ENCODE results near the gene SHISA8.
"Not testable (repeated sequence)": the region's sequence is repeated elsewhere in the genome, so short reads cannot be mapped to it uniquely, and the experiment has no call there.

The SHISA8 gene

DNA sequence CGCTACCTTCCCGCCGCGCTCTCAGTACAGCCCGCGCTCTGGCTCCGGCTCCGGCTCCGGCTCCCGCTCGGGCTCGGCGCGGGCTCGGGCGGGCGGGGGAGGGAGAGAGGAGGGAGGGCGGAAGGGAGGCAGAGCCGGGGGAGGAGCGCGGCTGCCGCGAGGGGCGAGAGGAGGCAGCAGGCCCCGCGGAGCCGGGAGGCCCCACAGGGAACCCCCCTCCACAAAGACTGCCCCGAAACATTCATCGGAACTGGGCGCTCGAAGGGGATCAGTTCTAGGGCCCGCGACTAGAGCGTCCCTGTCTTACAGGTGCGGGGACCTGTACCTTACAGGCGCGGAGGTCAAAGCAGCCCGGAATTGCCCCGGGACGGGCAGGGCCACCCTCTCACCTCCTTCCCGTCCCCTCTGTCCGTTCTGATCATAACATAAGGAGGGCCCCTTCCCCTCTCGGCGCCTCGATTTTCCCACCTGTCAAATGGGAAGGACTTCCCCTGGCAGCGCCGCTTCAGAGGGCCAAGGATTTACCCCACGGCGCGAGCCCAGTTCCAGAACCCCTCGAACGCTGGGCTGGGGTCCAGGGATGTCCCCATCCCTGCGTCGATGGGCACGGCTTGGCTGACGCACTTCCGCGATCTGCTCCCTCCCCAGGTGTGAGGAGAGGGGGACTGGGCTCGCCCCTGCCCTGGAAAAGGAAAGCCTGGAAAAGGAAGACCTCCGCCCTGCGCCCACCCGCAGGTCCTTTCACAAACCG is at the start of gene SHISA8:
SHISA8 (minus strand) TSS at position 40 of the 751 bp plus-strand sequence. CDS start 407 bp downstream, outside the sequence.
- no peak for DNase-seq (ENCODE audit: insufficient read length, low spot score)
- FAIRE-seq: peak; percentile 77

- FAIRE-seq: no peak
Measured at GRCh38 chr22:41964112-41964491, 49.2 kb upstream of the SHISA8 start.

DNA sequence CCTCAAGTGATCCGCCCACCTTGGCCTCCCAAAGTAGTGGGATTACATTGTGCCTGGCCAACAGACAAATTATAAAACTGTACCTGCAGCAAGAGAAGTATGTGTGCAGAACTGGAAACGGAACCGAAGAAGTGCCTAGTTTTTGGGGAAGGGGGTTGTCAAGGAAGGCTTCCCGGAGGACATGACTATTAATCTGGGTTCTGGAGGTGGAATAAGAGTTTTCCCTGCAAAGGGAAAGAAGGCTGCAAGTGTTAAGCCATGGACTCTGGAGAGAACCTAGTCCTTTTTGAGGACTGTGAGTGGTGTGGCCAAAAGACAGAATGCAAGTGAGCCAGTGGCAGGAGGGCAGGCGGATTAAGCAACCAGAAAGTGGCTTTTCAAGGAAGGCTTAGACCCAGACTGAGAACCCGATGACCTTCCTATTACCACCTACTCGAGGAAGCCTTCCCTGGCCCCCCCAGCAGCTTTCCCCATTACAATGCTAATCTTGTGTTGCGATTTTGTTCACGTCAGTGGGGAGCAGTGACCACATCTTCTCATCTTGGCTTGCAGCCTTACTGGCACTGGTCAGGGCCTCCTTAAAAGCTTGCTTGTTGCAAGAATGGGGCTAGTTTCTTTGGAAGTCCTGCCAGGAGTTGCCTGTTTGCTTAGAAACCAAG is 48.7 kb upstream of the SHISA8 start:
- FAIRE-seq (no peak), DNase-seq (ENCODE audit: insufficient read length, low spot score) (no peak)

More at GRCh38 chr22:41964112-41964491, 49.2 kb upstream of the SHISA8 start:
- no peak for DNase-seq (ENCODE audit: insufficient read length, low spot score)

DNA sequence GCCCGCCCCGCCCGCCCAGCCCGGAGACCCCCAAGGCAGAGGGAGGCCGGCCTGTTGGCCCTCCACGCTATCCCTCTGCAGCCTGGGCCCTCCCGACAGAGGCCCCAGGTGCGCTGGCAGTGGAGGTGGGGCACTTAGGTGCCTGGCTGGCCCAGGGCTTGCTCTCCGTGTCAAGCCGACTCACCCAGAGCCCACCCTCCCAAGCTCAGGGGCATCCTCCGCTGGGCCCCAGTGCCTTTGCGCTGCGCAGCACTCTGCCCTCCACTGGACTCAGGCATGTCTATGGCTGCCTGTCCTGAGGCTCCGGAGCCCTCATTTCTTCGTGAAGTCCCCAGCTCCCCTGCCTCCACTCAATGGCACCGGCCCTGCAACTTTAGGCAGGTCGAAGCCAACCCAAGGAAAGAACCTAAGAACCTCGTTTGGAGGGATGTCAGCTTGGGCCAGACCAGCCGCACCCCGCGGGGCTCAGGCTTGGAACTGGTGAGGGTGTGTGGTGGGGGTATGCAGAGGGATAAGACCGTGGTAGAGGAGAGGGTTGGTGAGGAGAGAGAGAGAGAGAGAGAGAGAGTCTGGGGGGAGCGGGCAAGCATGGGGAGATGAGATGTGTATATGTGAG is 43.2 kb upstream of the SHISA8 start:
- FAIRE-seq (no peak), DNase-seq (ENCODE audit: insufficient read length, low spot score) (no peak)

DNA sequence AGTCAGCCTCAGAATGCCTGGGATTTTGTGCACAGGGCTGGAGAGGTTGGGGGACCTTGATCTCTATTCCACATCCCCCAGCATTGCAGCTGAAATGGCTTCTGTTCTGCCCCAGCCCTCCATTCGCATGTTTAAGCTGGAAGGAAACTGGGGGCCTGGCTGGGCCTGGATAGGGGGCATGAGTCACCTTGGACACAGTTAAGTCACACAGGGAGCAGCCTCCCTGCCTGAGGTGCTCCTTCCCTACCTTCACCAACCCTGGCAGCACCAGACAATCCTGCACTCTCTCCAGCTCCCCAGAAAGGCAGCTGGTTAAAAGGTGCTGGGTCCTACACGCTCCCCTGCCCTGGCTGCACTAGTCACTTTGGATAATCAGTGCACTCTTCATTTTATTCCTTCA is 37.8 kb upstream of the SHISA8 start:
- DNase-seq (ENCODE audit: insufficient read length, low spot score) (no peak), FAIRE-seq (no peak)

- no peak for FAIRE-seq
- DNase-seq (ENCODE audit: insufficient read length, low spot score): no peak
Measured at GRCh38 chr22:41951898-41952474, 37.1 kb upstream of the SHISA8 start, which contains the start of gene SMIM45. TSS of gene SMIM45 (plus strand) at chr22:41952150.

DNA sequence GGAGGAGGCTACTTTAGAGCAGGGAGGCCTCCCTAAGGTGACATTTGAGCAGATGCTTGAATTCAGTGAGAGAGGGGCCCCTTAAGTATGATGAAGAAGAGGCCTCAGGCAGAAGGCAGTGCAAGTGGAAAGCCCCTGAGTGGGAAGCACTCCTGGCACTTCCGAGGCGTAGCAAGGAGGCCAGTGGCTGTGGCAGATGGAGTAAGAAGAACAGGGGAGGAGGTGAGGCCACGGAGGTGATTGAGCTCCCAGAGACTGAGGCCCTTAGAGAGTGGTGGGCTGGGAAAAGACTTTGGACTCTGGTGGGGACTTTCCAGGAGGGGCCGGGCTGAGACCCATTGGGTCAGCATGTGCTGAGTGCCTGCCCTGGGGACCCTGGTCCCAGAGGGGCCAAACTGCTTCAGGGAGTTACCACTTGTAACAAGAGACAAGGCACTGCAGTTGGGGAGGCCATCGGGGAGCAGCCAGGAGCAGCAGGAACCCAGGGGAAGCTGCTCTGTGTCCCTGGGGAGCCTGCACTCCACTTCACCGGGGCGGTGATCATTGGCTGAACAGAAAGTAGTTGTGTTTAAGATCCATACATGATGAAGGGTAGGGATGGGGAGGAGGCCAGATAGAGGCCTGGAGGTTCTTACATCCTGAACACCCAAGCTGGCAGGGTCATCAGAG is 34.6 kb upstream of the SHISA8 start:
- FAIRE-seq (peak; percentile 87), DNase-seq (ENCODE audit: insufficient read length, low spot score) (no peak)

GRCh38 chr22:41948928-41949296 is 34.0 kb upstream of the SHISA8 start:
- DNase-seq (ENCODE audit: insufficient read length, low spot score); FAIRE-seq: not testable (repeated sequence)

DNA sequence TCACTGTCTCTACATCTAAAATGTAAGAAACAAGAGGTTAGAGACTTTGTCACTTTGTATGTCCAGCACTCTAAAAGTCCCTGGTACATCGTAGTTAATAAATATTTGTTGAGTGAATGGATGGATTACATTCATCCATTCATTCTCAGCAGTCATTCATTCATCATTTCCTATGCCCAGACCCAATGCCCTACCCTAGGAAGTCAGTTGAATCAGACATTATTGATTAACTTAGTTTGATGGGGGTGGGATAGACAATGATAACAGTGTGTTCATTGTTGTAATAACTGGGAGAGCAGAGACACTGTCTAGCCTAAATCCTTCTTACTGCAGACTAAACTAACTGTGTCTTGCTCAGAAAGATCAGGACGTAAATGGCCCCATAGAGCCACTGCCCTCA is 33.3 kb upstream of the SHISA8 start:
- no peak for FAIRE-seq
- DNase-seq (ENCODE audit: insufficient read length, low spot score): no peak

- DNase-seq (ENCODE audit: insufficient read length, low spot score) (no peak), FAIRE-seq (no peak)
Measured at GRCh38 chr22:41947424-41948080, 32.7 kb upstream of the SHISA8 start.

- DNase-seq (ENCODE audit: insufficient read length, low spot score): peak; percentile 66
- peak; percentile 96 for FAIRE-seq
Measured at GRCh38 chr22:41946629-41947423, 32.0 kb upstream of the SHISA8 start, which contains the start of gene CENPM. TSS of gene CENPM (minus strand) at chr22:41947152. CDS start at chr22:41947076, 76 bp downstream.

DNA sequence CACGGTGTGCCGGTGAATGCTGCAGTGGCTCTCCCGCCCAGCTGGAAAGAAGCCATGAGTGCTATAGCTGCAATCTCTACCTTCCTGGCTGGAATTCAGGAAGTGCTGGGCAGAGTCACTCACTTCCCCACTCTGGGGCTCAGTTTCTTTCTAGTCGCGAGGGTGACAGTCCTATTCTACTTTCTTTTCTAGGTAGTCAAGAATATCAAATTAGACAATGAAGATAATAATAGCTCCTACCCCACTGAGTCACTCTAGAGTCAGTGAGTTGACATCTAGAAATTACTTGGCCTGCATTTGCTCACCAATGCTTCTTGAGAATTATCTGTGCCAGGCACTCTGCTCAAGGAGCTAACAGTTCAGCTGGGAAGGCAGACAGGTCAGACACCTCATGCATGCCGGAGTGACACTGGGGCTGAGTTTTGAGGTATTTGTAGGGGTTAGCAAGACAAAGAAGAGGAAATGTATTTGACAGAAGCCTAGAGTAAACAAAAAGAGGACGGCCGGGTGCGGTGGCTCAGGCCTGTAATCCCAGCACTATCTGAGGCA is 28.9 kb upstream of the SHISA8 start:
- FAIRE-seq: no peak

DNA sequence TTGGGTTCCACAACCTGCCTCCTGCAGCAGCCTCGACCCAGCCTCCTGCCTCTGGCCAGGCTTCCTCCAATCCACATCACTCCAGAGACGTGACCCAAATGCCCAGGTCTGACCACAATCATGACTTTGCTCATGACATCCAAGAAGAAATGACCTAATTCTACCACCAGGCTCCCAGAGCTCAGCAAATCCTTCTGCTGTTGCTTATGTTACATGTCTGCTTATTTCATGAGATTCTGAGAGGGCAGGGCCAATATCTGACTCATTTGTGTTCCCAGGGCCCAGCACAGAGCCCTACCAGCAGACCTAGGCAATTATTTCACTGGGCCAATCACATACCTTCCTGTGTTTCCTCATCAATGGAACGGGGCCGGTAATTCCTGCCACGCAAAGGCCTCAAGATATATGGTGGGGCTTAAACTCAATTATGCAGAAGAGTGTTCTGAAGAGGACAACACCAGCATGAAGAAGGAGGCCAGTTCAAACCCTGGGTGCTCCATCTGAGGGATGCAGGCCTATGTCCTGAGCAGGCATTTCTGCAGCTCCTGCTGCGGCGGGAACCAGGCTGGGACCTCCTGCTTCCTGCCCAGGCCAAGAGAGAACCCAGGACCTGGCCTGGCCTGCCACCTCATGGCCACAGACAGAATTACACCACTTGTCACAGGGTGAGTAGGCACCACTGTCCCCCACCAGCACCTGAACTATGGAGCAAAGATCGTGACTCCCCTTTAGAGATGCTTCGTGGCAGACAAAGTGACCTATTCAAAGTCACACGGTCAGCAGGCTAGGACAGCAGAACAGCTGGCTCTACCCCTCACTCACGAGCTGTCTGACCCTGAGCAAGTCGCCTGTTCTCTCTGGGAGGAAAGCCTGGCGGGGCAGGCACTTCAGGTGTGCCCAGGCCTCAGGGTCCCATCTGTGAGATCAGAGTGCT is 26.2 kb upstream of the SHISA8 start:
- FAIRE-seq: peak; percentile 97
- no peak for DNase-seq (ENCODE audit: insufficient read length, low spot score)

More for the DNA sequence above, 28.9 kb upstream of the SHISA8 start:
- DNase-seq (ENCODE audit: insufficient read length, low spot score): no peak

DNA sequence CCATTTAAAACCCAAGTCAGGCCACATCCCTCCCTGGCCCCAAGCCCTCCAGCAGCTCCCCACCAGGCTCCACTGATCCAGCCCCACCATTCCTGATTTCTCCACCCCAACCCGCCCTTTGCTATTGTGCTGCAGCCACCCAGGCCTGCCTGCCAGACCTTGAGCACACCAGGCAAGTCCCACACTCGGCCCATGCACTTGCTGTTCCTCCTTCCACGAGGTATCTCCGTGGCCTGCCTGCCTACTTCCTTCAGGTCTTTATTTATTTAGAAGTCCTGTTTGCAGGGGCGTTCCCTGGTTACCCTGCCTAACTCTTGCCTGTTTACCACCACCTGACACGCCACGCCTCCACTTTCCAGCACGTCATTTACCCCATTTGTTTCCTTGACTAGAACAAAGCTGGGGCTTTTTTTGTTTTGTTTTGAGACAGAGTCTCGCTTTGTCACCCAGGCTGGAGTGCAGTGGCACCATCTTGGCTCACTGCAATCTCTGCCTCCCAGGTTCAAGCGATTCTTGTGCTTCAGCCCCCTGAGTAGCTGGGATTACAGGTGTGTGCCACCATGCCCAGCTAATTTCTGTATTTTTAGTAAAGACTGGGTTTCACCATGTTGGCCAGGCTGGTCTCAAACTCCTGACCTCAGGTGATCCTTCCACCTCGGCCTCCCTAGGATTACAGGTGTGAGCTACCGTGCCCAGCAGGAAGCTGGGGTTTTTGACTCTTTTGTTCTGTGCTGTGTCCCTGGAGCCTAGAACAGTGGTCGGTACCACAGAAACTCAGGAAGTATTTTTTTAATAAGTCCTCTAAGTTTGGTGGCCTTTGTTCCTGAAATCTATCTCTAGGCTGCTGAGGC is 25.3 kb upstream of the SHISA8 start:
- DNase-seq (ENCODE audit: insufficient read length, low spot score) (no peak), FAIRE-seq (peak; percentile 100)

GRCh38 chr22:41936894-41937169 is 22.0 kb upstream of the SHISA8 start:
- FAIRE-seq: no peak
- no peak for DNase-seq (ENCODE audit: insufficient read length, low spot score)

DNA sequence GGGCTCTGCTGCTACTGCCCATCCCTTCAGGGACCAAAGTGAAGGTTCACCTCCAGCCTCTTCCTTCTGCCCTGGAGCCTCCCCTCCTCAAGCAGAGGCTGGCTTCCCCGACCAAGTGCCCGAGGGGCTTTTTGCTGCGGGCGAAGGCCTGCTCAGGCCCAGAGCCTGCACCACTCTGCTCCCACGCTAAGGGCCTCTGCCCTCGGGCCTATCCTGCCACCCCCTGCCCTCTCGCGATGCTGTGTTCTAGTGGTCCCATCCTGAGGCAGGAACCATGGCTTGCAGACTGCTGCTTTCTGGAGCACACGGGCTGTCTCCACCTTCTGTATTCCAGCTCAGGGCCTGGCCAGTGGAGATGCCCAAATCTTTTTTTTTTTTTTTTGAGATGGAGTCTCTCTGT is 20.6 kb upstream of the SHISA8 start:
- DNase-seq (ENCODE audit: insufficient read length, low spot score) (no peak), FAIRE-seq (peak; percentile 67)

DNA sequence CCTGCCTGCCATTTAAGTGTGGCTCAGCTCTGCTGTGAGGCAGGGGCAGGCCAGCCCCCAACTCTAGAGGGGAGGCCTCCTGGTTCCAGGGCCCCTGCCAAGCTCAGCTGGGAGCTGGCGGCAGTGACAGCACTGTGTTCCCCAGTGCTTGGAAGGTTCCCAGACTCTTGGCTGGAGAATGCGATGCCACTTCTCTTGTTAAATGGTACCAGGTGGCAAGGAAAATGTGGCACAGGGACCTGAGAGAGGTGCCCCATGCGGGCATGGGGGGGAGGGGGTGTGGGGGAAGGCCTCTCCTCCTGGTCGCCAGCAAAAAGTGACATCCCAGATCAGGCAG is 20.1 kb upstream of the SHISA8 start:
- FAIRE-seq: no peak
- no peak for DNase-seq (ENCODE audit: insufficient read length, low spot score)
